ENCODE measurements around the gene STAT5A. TPM values are rescaled to one million over a fixed set of nuclear protein-coding genes. Genes with fewer than 3 reads are reported as not detected.
"Not testable (repeated sequence)": the region's sequence is repeated elsewhere in the genome, so short reads cannot be mapped to it uniquely, and the experiment has no call there.

STAT5A gene
- polyA plus RNA-seq, 12 donors, result 11.9 to 19.6 (median 15.3) TPM; not detected in 1

DNA sequence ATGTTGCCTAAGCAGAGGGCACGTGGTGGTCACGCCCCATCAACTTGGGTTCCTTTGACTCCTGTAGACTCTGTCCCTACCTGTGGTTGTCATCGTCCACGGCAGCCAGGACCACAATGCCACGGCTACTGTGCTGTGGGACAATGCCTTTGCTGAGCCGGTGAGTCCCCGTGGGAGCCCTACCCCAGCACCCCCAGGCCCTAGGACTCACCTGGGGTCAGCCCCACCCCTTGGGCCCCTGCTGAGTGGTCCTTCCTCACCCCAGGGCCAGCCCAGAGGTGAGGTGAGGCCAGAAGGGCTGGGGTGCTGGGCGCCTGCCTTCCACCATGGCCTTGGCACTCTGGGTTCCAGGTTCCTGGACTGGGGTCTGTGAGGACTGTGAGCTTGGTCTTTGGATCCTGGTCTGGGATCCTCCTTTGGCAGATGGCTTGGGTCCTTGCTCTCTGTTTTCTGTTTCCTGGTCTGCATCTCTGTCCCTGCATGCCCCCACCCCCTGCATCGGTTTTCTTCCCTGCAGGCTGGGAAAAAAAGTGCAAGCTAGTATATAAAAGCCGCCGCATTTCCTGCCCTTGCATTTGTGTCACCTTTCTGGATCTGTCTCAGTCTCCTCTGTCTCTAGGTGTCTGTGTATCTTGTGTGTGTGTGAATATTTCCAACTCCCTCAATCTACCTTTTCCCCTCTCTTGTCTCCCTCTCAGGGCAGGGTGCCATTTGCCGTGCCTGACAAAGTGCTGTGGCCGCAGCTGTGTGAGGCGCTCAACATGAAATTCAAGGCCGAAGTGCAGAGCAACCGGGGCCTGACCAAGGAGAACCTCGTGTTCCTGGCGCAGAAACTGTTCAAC lies 17.5 kb downstream of the STAT5A start:
- no peak for DNase-seq

- DNase-seq, result no peak
Measured at GRCh38 chr17:42306385-42306667, 18.0 kb downstream of the STAT5A start.

- DNase-seq, result no peak
Measured at GRCh38 chr17:42307362-42307927, 19.1 kb downstream of the STAT5A start.

DNA sequence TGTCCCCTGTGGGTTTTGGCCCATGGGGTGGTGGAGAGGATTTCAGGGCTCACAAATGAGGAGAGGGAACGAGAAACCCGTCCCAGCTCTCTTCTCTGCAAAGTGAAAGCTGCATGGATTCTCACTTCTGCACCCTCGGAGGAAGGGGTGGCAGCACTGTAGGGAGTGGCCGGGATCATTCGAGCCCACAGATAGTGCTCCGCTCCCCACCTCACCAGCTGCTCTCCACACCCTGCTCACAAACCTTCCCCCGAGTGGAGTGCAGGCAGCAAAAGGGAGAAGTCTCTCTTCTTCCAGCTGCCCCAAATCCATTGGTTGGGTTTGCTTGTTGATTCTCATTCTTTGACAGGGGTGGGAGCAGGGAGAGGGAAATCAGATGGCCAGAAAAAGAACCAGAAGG lies 20.1 kb downstream of the STAT5A start:
- no peak for DNase-seq

DNA sequence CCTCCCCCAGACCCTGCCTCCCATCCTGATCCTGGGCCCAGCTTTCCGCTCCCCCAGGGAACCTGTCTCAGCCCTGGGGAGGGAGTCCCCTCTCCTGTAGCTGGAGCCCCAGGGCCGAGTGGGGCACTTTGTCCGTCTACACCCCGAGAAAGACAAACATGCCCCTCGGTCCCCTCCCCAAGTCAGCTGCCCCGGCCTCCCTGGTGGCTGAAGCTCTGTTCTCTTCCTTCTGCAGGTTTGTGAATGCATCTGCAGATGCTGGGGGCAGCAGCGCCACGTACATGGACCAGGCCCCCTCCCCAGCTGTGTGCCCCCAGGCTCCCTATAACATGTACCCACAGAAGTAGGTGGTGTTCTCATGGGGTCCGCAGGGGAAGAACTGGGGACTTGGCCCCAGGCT lies 20.8 kb downstream of the STAT5A start:
- no peak for DNase-seq

DNA sequence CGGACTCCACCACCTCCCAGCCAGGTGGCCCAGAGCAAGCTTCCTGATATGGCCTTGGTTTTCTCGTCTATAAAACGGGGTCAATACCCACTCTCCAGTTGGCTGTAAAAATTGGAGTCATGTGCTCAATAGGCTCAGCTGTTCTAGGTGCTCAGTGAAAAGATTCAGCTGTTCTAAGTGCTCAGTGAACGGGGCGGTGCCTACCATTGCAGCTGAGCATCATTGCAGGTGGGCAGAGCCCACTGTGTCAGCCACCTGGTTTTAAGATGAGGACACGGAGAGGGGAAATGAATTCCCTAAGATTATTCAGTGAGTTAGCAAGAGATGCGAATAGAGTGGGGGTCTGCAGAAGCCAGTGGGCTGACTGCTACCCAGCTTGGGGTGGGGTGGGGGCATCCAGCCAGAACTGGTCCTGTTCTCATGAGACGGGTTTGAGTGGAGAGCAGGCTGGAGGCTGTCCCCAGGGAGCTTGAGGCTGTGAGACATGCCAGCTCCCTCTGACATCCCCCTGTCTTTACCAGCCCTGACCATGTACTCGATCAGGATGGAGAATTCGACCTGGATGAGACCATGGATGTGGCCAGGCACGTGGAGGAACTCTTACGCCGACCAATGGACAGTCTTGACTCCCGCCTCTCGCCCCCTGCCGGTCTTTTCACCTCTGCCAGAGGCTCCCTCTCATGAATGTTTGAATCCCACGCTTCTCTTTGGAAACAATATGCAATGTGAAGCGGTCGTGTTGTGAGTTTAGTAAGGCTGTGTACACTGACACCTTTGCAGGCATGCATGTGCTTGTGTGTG lies 21.9 kb downstream of the STAT5A start:
- DNase-seq, result no peak

DNA sequence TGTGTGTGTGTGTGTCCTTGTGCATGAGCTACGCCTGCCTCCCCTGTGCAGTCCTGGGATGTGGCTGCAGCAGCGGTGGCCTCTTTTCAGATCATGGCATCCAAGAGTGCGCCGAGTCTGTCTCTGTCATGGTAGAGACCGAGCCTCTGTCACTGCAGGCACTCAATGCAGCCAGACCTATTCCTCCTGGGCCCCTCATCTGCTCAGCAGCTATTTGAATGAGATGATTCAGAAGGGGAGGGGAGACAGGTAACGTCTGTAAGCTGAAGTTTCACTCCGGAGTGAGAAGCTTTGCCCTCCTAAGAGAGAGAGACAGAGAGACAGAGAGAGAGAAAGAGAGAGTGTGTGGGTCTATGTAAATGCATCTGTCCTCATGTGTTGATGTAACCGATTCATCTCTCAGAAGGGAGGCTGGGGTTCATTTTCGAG lies 22.5 kb downstream of the STAT5A start:
- no peak for DNase-seq

- DNase-seq, result peak; percentile 92
Measured at GRCh38 chr17:42311240-42312034, 23.1 kb downstream of the STAT5A start.

DNA sequence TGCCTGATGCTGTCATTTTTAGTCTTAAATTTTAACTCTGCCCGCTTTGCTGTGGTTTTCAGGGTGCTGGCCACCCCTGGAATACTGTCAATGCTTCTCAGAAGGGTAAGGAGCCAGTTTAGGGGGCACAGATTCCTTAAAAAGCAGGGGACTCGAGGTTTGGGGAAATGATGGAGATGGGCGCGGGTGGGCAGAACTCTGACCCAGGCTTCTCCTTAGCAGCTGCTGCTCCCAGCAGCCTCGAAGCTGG lies 23.7 kb downstream of the STAT5A start:
- DNase-seq, result no peak

DNA sequence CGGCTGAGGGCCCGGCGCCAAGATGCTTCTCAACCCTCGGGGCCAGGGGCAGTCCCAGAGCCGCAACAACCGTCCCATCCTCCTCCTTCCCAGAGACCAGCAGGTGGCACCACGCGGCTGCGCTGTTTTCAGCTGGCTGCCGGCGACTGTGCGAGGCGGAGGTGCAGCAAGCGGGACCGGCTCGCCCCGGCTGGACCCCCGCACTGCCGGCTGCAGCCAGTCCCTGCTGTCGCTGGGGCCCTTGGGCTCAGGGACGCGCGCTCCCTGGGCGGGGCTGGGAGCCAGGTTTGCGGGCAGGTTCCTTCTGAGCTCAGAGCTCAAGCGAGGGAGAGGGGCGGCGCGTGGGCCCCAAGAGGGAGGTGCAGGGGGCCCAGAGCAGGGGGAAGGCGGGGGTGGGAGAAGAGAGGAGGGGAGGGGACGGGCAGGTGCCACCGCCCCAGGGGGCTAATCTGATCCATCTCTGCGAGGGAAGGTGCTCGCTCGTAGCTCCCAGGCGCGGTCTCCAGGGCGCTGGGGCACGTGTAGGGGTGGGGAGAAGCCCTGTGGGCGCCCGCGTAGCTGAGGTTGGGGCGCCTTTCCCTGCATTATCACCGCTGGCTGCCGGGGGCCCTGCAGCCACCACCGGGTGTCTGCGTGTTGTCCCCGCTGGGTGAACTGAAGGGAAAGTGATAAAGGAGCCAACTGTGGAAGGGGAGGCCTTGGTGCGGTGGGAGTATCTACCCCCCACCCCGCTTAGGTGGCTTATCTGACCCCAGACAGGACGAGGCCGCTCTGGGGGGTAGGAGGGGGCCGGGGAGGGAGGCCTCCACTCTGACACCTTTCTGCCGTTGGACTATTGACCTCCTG lies 24.2 kb downstream of the STAT5A start:
- DNase-seq, result peak; percentile 78

- no peak for DNase-seq
Measured at GRCh38 chr17:42313389-42313772, 25.1 kb downstream of the STAT5A start.

GRCh38 chr17:42313773-42314566 lies 25.7 kb downstream of the STAT5A start:
- no peak for DNase-seq

DNA sequence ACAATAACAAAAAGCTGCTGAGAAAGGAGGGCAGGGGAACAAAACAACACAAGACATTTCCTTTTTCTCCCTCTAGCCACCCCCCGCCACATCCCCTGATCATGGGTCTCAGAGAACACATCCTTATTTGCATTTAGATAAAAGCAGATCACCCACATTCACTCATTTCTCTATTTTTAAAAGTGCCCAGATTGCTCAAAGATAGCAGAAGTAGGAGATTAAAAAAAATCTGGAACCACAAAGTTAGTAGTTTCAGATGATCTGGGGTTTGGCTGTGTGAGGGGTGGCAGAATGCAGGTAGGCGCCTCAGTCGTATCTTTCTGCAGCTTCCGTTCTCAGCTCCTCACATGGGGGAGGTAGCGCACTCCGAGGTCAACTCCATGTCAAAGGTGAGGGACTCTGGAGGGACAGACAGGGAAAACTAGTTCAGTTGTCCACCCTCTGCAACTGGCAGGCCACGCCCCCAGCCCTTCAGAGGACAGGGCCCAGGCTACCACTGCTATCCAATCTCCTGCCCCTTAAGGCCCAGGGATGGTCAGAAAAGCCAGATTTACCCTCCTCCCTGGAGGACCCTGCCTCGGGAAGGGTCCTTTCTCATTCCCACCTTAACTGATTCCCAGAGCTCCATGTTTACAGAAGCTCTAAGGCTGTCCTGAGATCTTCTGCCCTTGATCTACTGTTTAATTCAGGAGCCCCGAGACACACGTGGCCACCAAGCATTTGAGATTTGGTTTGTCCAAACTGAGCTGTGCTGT lies 27.3 kb downstream of the STAT5A start:
- no peak for DNase-seq

GRCh38 chr17:42316755-42317154 lies 28.5 kb downstream of the STAT5A start:
- no peak for DNase-seq

- no peak for DNase-seq
Measured at GRCh38 chr17:42317266-42317845, 29.1 kb downstream of the STAT5A start.

- not testable (repeated sequence) for DNase-seq
Measured at GRCh38 chr17:42317967-42318366, 29.7 kb downstream of the STAT5A start.

DNA sequence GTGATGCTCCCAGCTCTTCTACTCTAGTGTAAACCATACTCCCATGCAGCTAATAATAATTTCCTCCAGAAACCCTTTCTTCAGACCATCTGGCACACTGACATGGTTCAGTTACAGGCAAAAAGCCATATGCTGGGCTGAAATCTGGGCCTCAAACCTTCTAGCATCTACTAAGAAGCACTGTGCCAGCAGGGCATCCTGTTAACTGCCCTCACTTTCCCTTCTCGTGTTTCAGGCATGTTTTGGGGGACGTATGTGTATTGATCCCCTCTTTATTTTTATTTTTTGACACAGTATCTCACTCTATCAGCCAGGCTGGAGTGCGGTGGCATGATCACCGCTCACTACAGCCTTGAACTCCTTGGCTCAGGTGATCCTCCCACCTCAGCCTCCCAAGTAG lies 33.3 kb downstream of the STAT5A start:
- no peak for DNase-seq

DNA sequence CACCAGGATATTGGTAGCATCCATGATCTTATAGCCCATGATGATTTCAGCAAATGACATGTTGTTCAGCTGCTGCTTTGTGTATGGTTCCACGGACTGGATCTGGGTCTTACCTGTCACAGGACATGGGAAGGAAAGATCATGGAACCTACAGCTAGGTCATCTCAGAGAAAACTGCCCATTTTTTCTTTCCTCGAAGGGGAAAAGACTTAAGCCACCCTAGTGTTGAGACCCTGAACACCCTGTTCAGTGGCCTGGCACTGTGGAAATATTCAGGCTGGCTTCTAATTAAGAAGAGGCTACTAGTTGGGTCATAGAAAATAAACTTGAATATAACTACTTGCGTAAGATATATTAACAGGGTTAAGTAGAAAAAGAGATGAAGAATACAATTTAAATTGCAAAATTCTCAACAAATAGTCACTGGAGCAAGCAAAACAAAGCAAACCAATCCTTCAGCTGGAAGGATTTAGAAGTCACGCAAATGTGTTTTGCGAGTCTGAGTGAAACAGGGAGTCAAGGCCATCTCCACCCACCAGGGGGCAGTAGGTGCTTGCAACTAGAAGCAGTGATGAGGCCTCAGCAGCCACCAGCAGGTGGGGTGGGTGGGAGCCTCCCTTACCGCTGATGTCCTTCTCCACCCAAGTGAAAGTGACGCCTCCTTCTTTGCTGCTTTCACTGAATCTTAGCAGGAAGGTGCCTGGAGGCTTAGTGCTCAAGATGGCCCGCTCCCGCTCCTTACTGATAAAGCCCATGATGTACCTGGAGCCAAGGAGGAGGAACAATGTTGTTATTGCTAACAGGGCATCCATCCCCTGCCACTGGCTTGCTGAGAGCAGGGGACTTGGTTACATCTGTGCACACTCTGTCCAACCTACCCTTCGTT lies 34.3 kb downstream of the STAT5A start:
- DNase-seq, result peak; percentile 92

All from muscle of arm (tissue), 12 donors.